HG02840 (cell line): ENCODE data around the gene NECTIN2.
"Not testable (repeated sequence)": the region's sequence is repeated elsewhere in the genome, so short reads cannot be mapped to it uniquely, and the experiment has no call there.

Source experiments
- ATAC-seq: cut with Tn5 transposase; IDR thresholded peaks from one replicate; pipeline ENCODE4 v1.9.1; 2021; ENCODE audit warnings: mild to moderate bottlenecking, moderate library complexity, moderate number of reproducible peaks; ENCODE audit not compliant: unreplicated experiment, low FRiP score

Gene NECTIN2

DNA sequence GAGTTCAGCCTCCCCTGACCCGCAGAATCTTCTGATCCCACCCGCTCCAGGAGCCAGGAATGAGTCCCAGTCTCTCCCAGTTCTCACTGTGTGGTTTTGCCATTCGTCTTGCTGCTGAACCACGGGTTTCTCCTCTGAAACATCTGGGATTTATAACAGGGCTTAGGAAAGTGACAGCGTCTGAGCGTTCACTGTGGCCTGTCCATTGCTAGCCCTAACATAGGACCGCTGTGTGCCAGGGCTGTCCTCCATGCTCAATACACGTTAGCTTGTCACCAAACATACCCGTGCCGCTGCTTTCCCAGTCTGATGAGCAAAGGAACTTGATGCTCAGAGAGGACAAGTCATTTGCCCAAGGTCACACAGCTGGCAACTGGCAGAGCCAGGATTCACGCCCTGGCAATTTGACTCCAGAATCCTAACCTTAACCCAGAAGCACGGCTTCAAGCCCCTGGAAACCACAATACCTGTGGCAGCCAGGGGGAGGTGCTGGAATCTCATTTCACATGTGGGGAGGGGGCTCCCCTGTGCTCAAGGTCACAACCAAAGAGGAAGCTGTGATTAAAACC is 58.4 kb downstream of the NECTIN2 start:
- ATAC-seq: no peak

DNA sequence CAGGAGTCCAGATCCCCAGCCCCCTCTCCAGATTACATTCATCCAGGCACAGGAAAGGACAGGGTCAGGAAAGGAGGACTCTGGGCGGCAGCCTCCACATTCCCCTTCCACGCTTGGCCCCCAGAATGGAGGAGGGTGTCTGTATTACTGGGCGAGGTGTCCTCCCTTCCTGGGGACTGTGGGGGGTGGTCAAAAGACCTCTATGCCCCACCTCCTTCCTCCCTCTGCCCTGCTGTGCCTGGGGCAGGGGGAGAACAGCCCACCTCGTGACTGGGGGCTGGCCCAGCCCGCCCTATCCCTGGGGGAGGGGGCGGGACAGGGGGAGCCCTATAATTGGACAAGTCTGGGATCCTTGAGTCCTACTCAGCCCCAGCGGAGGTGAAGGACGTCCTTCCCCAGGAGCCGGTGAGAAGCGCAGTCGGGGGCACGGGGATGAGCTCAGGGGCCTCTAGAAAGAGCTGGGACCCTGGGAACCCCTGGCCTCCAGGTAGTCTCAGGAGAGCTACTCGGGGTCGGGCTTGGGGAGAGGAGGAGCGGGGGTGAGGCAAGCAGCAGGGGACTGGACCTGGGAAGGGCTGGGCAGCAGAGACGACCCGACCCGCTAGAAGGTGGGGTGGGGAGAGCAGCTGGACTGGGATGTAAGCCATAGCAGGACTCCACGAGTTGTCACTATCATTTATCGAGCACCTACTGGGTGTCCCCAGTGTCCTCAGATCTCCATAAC is 59.5 kb downstream of the NECTIN2 start, which contains the start of gene APOE:
Gene APOE (plus strand): TSS at position 360 of the 724 bp plus-strand sequence. CDS start 829 bp downstream, outside the sequence.
- ATAC-seq: no peak

DNA sequence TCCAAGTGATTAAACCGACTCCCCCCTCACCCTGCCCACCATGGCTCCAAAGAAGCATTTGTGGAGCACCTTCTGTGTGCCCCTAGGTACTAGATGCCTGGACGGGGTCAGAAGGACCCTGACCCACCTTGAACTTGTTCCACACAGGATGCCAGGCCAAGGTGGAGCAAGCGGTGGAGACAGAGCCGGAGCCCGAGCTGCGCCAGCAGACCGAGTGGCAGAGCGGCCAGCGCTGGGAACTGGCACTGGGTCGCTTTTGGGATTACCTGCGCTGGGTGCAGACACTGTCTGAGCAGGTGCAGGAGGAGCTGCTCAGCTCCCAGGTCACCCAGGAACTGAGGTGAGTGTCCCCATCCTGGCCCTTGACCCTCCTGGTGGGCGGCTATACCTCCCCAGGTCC is 61.5 kb downstream of the NECTIN2 start:
- no peak for ATAC-seq

DNA sequence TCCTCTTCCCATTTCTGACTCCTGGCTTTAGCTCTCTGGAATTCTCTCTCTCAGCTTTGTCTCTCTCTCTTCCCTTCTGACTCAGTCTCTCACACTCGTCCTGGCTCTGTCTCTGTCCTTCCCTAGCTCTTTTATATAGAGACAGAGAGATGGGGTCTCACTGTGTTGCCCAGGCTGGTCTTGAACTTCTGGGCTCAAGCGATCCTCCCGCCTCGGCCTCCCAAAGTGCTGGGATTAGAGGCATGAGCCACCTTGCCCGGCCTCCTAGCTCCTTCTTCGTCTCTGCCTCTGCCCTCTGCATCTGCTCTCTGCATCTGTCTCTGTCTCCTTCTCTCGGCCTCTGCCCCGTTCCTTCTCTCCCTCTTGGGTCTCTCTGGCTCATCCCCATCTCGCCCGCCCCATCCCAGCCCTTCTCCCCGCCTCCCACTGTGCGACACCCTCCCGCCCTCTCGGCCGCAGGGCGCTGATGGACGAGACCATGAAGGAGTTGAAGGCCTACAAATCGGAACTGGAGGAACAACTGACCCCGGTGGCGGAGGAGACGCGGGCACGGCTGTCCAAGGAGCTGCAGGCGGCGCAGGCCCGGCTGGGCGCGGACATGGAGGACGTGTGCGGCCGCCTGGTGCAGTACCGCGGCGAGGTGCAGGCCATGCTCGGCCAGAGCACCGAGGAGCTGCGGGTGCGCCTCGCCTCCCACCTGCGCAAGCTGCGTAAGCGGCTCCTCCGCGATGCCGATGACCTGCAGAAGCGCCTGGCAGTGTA is 62.2 kb downstream of the NECTIN2 start:
- ATAC-seq: no peak

DNA sequence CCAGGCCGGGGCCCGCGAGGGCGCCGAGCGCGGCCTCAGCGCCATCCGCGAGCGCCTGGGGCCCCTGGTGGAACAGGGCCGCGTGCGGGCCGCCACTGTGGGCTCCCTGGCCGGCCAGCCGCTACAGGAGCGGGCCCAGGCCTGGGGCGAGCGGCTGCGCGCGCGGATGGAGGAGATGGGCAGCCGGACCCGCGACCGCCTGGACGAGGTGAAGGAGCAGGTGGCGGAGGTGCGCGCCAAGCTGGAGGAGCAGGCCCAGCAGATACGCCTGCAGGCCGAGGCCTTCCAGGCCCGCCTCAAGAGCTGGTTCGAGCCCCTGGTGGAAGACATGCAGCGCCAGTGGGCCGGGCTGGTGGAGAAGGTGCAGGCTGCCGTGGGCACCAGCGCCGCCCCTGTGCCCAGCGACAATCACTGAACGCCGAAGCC is 62.8 kb downstream of the NECTIN2 start:
- ATAC-seq: no peak

DNA sequence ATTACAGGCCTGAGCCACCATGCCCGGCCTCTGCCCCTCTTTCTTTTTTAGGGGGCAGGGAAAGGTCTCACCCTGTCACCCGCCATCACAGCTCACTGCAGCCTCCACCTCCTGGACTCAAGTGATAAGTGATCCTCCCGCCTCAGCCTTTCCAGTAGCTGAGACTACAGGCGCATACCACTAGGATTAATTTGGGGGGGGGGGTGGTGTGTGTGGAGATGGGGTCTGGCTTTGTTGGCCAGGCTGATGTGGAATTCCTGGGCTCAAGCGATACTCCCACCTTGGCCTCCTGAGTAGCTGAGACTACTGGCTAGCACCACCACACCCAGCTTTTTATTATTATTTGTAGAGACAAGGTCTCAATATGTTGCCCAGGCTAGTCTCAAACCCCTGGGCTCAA is 63.7 kb downstream of the NECTIN2 start:
- ATAC-seq: no peak

DNA sequence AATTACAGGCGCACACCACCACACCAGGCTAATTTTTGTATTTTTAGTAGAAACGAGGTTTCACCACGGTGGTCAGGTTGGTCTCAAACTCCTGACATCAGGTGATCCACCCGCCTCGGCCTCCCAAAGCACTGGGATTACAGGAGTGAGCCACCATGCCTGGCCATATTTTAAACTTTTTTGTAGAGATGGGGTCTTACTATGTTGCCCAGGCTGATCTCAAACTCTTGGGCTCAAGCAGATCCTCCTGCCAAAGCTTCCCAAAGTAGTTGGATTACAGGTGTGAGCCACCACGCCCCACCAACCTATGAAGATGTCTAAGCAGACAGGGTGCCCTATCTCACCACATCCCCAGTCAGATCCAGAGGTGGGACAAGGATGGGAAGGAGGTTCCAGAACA is 65.8 kb downstream of the NECTIN2 start:
- not testable (repeated sequence) for ATAC-seq

DNA sequence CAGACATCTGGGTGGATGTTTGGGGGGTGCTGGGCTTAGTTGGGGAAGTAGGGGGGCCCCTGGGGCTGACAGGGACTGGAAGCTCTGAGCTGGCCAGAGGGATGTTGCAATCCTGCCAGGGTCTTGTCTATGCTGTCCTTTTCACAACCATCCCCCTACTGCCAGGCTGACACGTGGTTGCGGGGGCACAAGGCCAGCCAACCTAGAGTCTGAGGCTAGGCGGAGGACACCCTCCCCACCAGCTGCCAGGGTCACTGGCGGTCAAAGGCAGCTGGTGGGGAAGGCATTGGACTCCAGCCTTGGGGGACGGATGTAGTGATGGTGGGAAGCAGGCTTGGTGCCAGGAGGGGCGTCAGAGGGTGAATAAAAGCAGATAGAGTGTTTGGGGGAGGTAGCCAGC is 66.8 kb downstream of the NECTIN2 start:
- no peak for ATAC-seq

DNA sequence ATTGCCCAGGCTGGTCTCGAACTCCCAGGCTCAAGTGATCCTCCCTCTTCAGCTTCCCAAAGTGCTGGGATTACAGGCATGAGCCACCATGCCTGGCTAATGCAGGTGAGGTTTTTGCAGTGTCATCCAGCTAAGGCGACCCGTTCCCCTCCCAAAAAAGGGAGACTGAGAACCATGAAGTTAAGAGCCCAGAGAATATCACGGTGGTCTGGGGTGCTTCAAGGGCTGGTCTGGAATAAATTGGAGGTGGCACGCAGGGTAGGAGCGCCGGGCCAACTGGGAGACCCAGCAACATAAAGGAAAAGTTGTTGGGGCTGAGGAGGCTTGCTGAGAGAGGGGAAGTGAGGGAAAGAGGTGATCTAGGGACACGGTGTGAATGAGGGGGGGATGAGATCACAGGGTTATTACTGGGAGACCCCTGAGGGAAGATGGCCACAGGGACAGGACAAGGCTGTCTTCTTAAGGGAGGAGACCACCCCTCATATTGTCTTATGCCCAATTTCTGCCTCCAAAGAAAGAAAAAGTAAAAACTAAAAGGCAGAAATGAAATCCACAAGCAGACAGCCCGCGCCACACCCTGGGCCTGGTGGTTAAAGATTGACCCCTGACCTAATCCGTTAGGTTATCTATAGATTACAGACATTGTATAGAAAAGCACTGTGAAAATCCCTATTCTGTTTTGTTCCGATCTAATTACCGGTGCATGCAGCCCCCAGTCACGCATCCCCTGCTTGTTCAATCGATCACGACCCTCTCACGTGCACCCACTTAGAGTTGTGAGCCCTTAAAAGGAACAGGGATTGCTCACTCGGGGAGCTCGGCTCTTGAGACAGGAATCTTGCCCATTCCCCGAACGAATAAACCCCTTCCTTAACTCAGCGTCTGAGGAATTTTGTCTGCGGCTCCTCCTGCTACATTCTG is 67.7 kb downstream of the NECTIN2 start:
- not testable (repeated sequence) for ATAC-seq

DNA sequence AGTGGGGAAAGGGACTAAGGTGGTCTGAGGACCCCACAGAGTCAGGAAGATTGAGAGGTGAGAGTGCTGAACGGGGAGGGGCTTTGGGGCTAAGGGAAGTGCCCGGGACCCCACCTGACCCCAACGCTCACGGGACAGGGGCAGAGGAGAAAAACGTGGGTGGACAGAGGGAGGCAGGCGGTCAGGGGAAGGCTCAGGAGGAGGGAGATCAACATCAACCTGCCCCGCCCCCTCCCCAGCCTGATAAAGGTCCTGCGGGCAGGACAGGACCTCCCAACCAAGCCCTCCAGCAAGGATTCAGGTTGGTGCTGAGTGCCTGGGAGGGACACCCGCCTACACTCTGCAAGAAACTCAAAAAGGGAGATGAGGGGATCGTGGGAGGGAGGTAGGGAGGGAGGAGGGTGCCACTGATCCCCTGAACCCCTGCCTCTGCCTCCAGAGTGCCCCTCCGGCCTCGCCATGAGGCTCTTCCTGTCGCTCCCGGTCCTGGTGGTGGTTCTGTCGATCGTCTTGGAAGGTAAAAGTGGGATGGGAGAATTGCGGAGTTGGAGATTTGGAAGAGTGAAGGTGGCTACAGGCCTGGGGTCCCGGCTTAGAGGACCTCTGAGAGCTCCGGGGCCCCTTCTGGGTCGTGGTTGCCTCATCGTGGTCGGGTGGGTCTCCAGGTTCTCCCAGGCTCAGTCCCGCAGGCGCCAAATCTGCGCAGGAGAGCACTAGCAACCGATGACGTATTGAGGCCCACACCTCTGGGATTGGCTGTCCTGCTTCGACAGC is 68.5 kb downstream of the NECTIN2 start, which contains the start of gene APOC1:
Gene APOC1 (plus strand): TSS at position 176 of the 774 bp plus-strand sequence. CDS start 284 bp downstream, at position 460.
- ATAC-seq: peak; percentile 90

DNA sequence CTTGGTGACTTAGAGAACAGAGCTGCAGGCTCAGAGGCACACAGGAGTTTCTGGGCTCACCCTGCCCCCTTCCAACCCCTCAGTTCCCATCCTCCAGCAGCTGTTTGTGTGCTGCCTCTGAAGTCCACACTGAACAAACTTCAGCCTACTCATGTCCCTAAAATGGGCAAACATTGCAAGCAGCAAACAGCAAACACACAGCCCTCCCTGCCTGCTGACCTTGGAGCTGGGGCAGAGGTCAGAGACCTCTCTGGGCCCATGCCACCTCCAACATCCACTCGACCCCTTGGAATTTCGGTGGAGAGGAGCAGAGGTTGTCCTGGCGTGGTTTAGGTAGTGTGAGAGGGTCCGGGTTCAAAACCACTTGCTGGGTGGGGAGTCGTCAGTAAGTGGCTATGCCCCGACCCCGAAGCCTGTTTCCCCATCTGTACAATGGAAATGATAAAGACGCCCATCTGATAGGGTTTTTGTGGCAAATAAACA is 78.2 kb downstream of the NECTIN2 start:
- ATAC-seq: no peak

DNA sequence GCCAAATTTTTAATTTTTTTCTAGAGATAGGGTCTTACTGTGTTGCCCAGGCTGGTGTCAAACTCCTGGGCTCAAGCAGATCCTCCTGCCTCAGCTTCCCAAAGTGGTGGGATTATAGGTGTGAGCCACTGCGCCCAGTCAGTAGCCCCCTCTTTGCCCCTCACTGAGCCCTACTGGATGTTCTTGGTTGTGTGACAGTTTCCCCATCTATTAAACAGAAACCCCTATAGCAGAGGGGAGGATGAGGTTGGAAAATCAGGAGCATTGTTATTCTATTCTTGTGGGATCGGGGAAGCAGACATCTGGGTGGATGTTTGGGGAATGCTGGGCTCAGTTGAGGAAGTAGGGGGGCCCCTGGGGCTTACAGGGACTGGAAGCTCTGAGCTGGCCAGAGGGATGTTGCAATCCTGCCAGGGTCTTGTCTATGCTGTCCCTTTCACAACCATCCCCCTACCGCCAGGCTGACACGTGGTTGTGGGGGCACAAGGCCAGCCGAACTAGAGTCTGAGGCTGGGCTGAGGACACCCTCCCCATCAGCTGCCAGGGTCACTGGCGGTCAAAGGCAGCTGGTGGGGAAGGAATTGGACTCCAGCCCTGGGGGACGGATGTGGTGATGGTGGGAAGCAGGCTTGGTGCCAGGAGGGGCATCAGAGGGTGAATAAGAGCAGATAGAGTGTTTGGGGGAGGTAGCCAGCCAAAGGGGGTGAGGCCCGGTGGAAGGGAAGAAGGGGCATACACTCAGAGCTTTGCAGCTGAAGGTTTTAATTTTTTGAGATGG is 79.2 kb downstream of the NECTIN2 start:
- ATAC-seq: no peak

DNA sequence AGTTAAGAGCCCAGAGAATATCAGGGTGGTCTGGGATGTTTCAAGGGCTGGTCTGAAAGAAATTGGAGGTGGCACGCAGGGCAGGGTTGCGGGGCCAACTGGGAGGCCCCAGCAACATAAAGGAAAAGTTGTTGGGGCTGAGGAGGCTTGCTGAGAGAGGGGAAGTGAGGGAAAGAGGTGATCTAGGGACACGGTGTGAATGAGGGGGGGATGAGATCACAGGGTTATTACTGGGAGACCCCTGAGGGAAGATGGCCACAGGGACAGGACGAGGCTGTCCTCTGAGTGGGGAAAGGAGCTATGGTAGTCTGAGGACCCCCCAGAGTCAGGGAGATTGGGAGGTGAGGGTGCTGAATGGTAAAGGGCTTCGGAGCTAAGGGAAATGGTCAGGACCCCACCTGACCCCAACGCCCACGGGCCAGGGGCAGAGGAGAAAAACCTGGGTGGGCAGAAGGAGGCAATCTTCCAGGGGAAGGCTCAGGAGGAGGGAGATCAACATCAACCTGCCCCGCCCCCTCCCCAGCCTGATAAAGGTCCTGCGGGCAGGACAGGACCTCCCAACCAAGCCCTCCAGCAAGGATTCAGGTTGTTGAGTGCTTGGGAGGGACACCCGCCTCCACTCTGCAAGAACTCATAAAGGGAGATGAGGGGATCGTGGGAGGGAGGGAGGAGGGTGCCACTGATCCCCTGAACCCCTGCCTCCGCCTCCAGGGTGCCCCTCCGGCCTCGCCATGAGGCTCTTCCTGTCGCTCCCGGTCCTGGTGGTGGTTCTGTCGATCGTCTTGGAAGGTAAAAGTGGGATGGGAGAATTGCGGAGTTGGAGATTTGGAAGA is 80.4 kb downstream of the NECTIN2 start:
- not testable (repeated sequence) for ATAC-seq

DNA sequence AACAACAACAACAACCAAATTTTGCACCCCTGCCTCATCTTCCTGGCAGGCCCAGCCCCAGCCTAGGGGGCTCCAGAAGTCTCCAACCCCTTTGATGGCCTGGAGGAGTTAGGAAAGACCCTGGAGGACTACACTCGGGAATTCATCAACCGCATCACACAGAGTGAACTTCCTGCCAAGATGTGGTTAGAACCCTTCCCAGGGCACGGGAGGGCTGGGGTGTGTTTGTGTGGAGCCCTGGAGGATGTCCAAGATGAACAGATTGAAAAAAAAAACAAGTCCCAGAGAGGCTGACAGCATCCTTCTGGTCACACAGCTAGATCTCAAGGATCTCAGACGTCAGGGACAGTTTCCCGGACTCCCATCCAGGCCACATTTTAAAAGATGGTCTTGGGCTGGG is 81.6 kb downstream of the NECTIN2 start:
- ATAC-seq: no peak

DNA sequence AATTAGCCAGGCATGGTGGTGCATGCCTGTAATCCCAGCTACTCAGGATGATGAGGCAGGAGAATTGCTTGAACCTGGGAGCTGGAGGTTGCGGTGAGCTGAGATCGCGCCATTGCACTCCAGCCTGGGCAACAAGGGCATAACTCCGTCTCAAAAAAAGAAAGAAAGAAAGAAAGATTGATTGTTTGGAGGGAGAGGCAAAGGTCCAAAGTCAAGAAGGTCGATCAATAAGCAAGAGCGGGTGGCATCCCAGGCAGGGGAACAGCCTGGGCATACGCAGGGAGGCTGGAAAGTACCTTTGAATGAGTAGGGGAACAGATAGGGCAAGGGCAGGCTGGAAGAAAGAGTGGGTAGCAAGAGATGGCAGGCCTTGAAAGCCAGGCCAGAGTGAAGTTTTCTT is 84.0 kb downstream of the NECTIN2 start:
- ATAC-seq: no peak

DNA sequence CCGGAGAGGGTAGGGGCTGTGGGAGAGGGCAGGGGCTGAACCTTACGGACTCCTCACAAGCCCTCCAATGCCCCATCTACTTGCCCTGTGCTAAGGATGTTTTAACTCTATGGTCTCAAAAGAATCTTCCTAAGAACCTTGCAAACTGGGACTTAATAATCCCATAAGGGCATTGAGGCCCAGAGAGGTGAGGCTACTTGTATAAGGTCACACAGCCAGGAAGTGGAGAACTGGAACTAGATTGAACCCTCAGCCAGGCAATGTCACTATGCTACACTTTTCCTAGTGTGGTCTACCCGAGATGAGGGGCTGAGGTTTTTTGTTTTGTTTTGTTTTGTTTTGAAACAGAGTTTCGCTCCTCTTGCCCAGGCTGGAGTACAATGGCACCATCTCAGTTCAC is 85.4 kb downstream of the NECTIN2 start:
- ATAC-seq: no peak
